GM10248 (cell line): ENCODE measurements around the gene CDH24.

Experiments
- CTCF ChIA-PET: fragments of 300-600 bp; sonication (Branson Sonifier 250); formaldehyde crosslinking; extraction: SDS; loops from one replicate; lab custom pipeline; 2021; ENCODE audit warnings: antibody characterized with exemption; lab: Yijun Ruan, JAX
- POLR2A ChIA-PET: fragments of 350-650 bp; sonication (Branson Sonifier 250); formaldehyde crosslinking; extraction: SDS; loops from one replicate; lab custom pipeline; 2020; ENCODE audit warnings: antibody characterized with exemption; lab: Yijun Ruan, JAX
- DNase-seq: peaks from one replicate; pipeline ENCODE4 v3.0.0; 2012; ENCODE audit errors: extremely low spot score
- CTCF ChIP-seq: IDR thresholded peaks from 2 replicates; pipeline ENCODE4 v1.5.1; 2012; ENCODE audit warnings: mild to moderate bottlenecking, low read depth; ENCODE audit errors: extremely low read depth, missing control alignments, control extremely low read depth

Gene CDH24

GRCh38 chr14:23049011-23049410, 8.3 kb downstream of the CDH24 start:
- CTCF ChIA-PET = interaction anchor here (0.8 to 24.2 kb wide), 4 partner anchors 7 to 76 kb away, joined by 3 to 834 read pairs (median 54); partner anchors contain the start of genes AJUBA and CDH24
- POLR2A ChIA-PET = interaction anchor here (0.7 kb wide), 1 partner anchor 19 kb away, joined by 3 read pairs; no protein-coding TSS in a partner anchor
- TF ChIP-seq CTCF = no peak
- DNase-seq = no peak

- no peak for TF ChIP-seq CTCF
- ChIA-PET POLR2A (interaction anchor here (0.7 kb wide), 1 partner anchor 18 kb away, joined by 3 read pairs; no protein-coding TSS in a partner anchor), CTCF (interaction anchor here (0.8 to 24.2 kb wide), 4 partner anchors 8 to 58 kb away, joined by 3 to 834 read pairs (median 54); partner anchors contain the start of genes AJUBA and CDH24)
- no peak for DNase-seq
These were observed 9.3 kb downstream of the CDH24 start for GRCh38 chr14:23047751-23048693.

GRCh38 chr14:23047034-23047634, 10.2 kb downstream of the CDH24 start:
- ChIA-PET CTCF (interaction anchor here (1.1 to 24.2 kb wide), 5 partner anchors 9 to 73 kb away, joined by 3 to 834 read pairs (median 7); partner anchors contain the start of genes AJUBA and CDH24), POLR2A (no interaction called here)
- DNase-seq = no peak
- TF ChIP-seq CTCF = no peak

GRCh38 chr14:23045419-23046357, 11.6 kb downstream of the CDH24 start:
- POLR2A ChIA-PET = no interaction called here
- no peak for TF ChIP-seq CTCF
- CTCF ChIA-PET = interaction anchor here (0.9 to 24.2 kb wide), 5 partner anchors 11 to 72 kb away, joined by 4 to 834 read pairs (median 7); partner anchors contain the start of genes AJUBA and CDH24
- no peak for DNase-seq

GRCh38 chr14:23044840-23045239, 12.5 kb downstream of the CDH24 start:
- ChIA-PET POLR2A (no interaction called here), CTCF (interaction anchor here (2.4 to 11.4 kb wide), 3 partner anchors 11 to 58 kb away, joined by 7 to 106 read pairs (median 18); partner anchors contain the start of gene CDH24)
- TF ChIP-seq CTCF = no peak
- DNase-seq = no peak
